ENCODE data around the gene FAM89A.

- no peak for TF ChIP-seq CTCF (IDR thresholded peaks at IDR 0.05; ENCODE audit: insufficient read depth, low read depth, low read length)
- no peak for TF ChIP-seq EZH2 (IDR thresholded peaks at IDR 0.05; ENCODE audit: insufficient read depth, low read length)
Observed at GRCh38 chr1:231074046-231074445, 34.0 kb upstream of the FAM89A start.

Measured in astrocyte (in vitro differentiated cells and primary cell).